GM23338 (cell line): ENCODE results near the gene PTPRN2. TPM values are rescaled to one million over a fixed set of nuclear protein-coding genes. Genes with fewer than 3 reads are reported as not detected.

ENCODE experiments used
- ATAC-seq: fragments of 200-7000 bp; cut with Tn5 transposase; 3 replicates; pipeline ENCODE4 v1.9.1; 2020
- DNase-seq: peaks from one replicate; pipeline ENCODE4 v3.0.0-alpha.2; 2015; ENCODE audit warnings: low spot score
- H2AFZ ChIP-seq: fragments of 200-600 bp; sonication (generic); 2 replicates; pipeline ENCODE4 v1.8.0; 2016; ENCODE audit warnings: antibody characterized with exemption, mild to moderate bottlenecking, moderate library complexity
- H3F3A ChIP-seq: fragments of 200-600 bp; sonication (generic); replicated peaks from 2 replicates; pipeline ENCODE4 v1.8.0; 2017; ENCODE audit warnings: antibody characterized with exemption, mixed run types, low read depth
- H3K27ac ChIP-seq: fragments of 200-600 bp; sonication (generic); 2 replicates; pipeline ENCODE4 v1.6.1; 2016; ENCODE audit warnings: low read depth
- H3K27me3 ChIP-seq: fragments of 200-600 bp; sonication (generic); 2 replicates; pipeline ENCODE4 v1.8.0; 2016; ENCODE audit warnings: mild to moderate bottlenecking, mixed run types, moderate library complexity; ENCODE audit not compliant: insufficient read depth
- H3K36me3 ChIP-seq: fragments of 200-600 bp; sonication (generic); 2 replicates; pipeline ENCODE4 v1.8.0; 2016; ENCODE audit warnings: mild to moderate bottlenecking; ENCODE audit not compliant: insufficient read depth
- H3K4me1 ChIP-seq: fragments of 200-600 bp; sonication (generic); 2 replicates; pipeline ENCODE4 v1.8.0; 2016; ENCODE audit warnings: mild to moderate bottlenecking, moderate library complexity; ENCODE audit not compliant: insufficient read depth
- H3K4me2 ChIP-seq: fragments of 200-600 bp; sonication (generic); 2 replicates; pipeline ENCODE4 v1.7.1; 2017; ENCODE audit warnings: mixed run types
- H3K4me3 ChIP-seq: fragments of 200-600 bp; sonication (generic); 2 replicates; pipeline ENCODE4 v1.6.1; 2016; ENCODE audit warnings: mixed run types
- H3K79me2 ChIP-seq: fragments of 200-600 bp; sonication (generic); replicated peaks from 2 replicates; pipeline ENCODE4 v1.8.0; 2017; ENCODE audit warnings: mild to moderate bottlenecking; ENCODE audit not compliant: insufficient read depth
- H3K9me2 ChIP-seq: fragments of 200-600 bp; sonication (generic); 2 replicates; pipeline ENCODE4 v1.8.0; 2017; ENCODE audit not compliant: insufficient read depth
- H4K20me1 ChIP-seq: fragments of 200-600 bp; sonication (generic); replicated peaks from 2 replicates; pipeline ENCODE4 v1.8.0; 2017; ENCODE audit warnings: mild to moderate bottlenecking; ENCODE audit not compliant: insufficient read depth
- H3K27ac Mint-ChIP-seq: 2 replicates; pipeline ENCODE4 v1.8.0; 2020; ENCODE audit warnings: inconsistent platforms, mild to moderate bottlenecking, moderate library complexity, mixed read lengths
- H3K27me3 Mint-ChIP-seq: 3 replicates; pipeline ENCODE4 v1.8.0; 2022; ENCODE audit warnings: low read depth, mild to moderate bottlenecking, moderate library complexity, mixed read lengths, inconsistent platforms; ENCODE audit not compliant: insufficient read depth, poor library complexity
- H3K36me3 Mint-ChIP-seq: 3 replicates; pipeline ENCODE4 v1.8.0; 2021; ENCODE audit warnings: low read depth, mild to moderate bottlenecking, inconsistent platforms, moderate library complexity, mixed read lengths
- H3K4me1 Mint-ChIP-seq: 3 replicates; pipeline ENCODE4 v1.8.0; 2020; ENCODE audit warnings: mild to moderate bottlenecking, inconsistent platforms, mixed read lengths
- H3K4me3 Mint-ChIP-seq: 3 replicates; pipeline ENCODE4 v1.8.0; 2021; ENCODE audit warnings: moderate library complexity, mild to moderate bottlenecking, inconsistent platforms, mixed read lengths
- H3K9me3 Mint-ChIP-seq: 3 replicates; pipeline ENCODE4 v1.8.0; 2020; ENCODE audit warnings: moderate library complexity, mild to moderate bottlenecking, inconsistent platforms, mixed read lengths
- CREB1 ChIP-seq: fragments of 250-450 bp; sonication (Bioruptor Pico); IDR thresholded peaks from 2 replicates; pipeline ENCODE4 v1.5.0; 2020; ENCODE audit warnings: low read depth, mild to moderate bottlenecking, moderate library complexity
- CTCF ChIP-seq, 2 experiments: fragments of 200-600 bp in 1 of 2; sonication (generic) in 1 of 2; conservative IDR thresholded peaks; 2 replicates each; pipeline versions ENCODE4 v1.5.1 to v1.6.1; 2016 to 2017; ENCODE audit warnings: antibody characterized with exemption in 2 of 2, low read depth in 2 of 2, mild to moderate bottlenecking in 2 of 2, moderate library complexity in 1 of 2
- EZH2 ChIP-seq: fragments of 200-600 bp; sonication (generic); IDR thresholded peaks from one replicate; pipeline ENCODE4 v1.8.0; 2017; ENCODE audit warnings: antibody characterized with exemption, mild to moderate bottlenecking, low read depth; ENCODE audit not compliant: unreplicated experiment
- EZH2phosphoT487 ChIP-seq: fragments of 200-600 bp; sonication (generic); IDR thresholded peaks from one replicate; pipeline ENCODE4 v1.8.1; 2018; ENCODE audit warnings: antibody characterized with exemption; ENCODE audit not compliant: unreplicated experiment
- JUNB ChIP-seq: IDR thresholded peaks from one replicate; pipeline ENCODE4 v1.6.1; 2016; ENCODE audit warnings: antibody characterized with exemption; ENCODE audit not compliant: unreplicated experiment
- NANOG ChIP-seq: IDR thresholded peaks from 2 replicates; pipeline ENCODE4 v1.6.1; 2016; ENCODE audit warnings: antibody characterized with exemption, borderline replicate concordance
- POLR2AphosphoS5 ChIP-seq: IDR thresholded peaks from 2 replicates; pipeline ENCODE4 v1.6.1; 2016; ENCODE audit warnings: antibody characterized with exemption, low read depth
- STAT1 ChIP-seq: IDR thresholded peaks from one replicate; pipeline ENCODE4 v1.6.1; 2016; ENCODE audit warnings: antibody characterized with exemption; ENCODE audit not compliant: unreplicated experiment
- ZNF114 ChIP-seq: fragments of 250-450 bp; sonication (Bioruptor Pico); IDR thresholded peaks from 2 replicates; pipeline ENCODE4 v1.5.0; 2020; ENCODE audit warnings: mild to moderate bottlenecking, moderate library complexity
- ZNF331 ChIP-seq: fragments of 250-450 bp; sonication (Bioruptor Pico); IDR thresholded peaks from 2 replicates; pipeline ENCODE4 v1.5.0; 2020; ENCODE audit warnings: low read depth, mild to moderate bottlenecking, moderate library complexity
- polyA plus RNA-seq: library from polyadenylated mRNA; unstranded; fragments of >200 nt; fragmentation: Nextera tagmentation; extraction: Ambion mirVana; gene quantifications from 2 replicates; pipeline ENCODE4 v1.2.1, GENCODE V29; 2016
- total RNA-seq: library from RNA; depleted of rRNA; stranded (reverse); fragments of >200 nt; shearing (Covaris generic); gene quantifications from 2 replicates; pipeline ENCODE4 v1.2.3, GENCODE V29; 2014
- TF ChIP-seq, protein P1 (sequence below): IDR thresholded peaks from 2 replicates; pipeline ENCODE4 v1.6.1; 2016; ENCODE audit warnings: antibody characterized with exemption
- TF ChIP-seq, protein P2 (sequence below): fragments of 250-450 bp; sonication (Bioruptor Pico); IDR thresholded peaks from 2 replicates; pipeline ENCODE4 v1.5.0; 2020; ENCODE audit warnings: mild to moderate bottlenecking, moderate library complexity
- TF ChIP-seq, protein P3 (sequence below): IDR thresholded peaks from one replicate; pipeline ENCODE4 v1.6.1; 2018; ENCODE audit warnings: antibody characterized with exemption; ENCODE audit not compliant: unreplicated experiment

Gene PTPRN2
- total and polyA plus RNA-seq, 2 experiments from 2014 or later: 0.87 to 4.0 TPM

- H3K4me3 Mint-ChIP-seq: no peak overlapping the region
- peaks cover 40% of the 10 kb centered on the region for H3K36me3 Mint-ChIP-seq
These were observed 1089.0 kb downstream of the PTPRN2 start for GRCh38 chr7:157498657-157499056.

More at GRCh38 chr7:157498657-157499056, 1089.0 kb downstream of the PTPRN2 start:
- H3F3A ChIP-seq: no peaks in the 10 kb centered on the region
- Mint-ChIP-seq H3K27ac (no peak overlapping the region), H3K27me3 (peaks cover 2% of the 10 kb centered on the region), H3K9me3 (peaks cover 95% of the 10 kb centered on the region), H3K4me1 (no peaks in the 10 kb centered on the region)
- no peak overlapping the region for H3K4me2 ChIP-seq
- no peak overlapping the region for H3K4me3 ChIP-seq
- H3K4me1 ChIP-seq: no peaks in the 10 kb centered on the region
- no peaks in the 10 kb centered on the region for H4K20me1 ChIP-seq
- no peak for DNase-seq
- H2AFZ ChIP-seq: no peak overlapping the region
- ATAC-seq: no peak
- no peak overlapping the region for H3K27ac ChIP-seq
- TF ChIP-seq, protein P1, sequence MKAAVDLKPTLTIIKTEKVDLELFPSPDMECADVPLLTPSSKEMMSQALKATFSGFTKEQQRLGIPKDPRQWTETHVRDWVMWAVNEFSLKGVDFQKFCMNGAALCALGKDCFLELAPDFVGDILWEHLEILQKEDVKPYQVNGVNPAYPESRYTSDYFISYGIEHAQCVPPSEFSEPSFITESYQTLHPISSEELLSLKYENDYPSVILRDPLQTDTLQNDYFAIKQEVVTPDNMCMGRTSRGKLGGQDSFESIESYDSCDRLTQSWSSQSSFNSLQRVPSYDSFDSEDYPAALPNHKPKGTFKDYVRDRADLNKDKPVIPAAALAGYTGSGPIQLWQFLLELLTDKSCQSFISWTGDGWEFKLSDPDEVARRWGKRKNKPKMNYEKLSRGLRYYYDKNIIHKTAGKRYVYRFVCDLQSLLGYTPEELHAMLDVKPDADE: no peak
- TF ChIP-seq EZH2 (no peak), ZNF114 (CRISPR knock-in tag) (no peak), POLR2AphosphoS5 (no peak), JUNB (no peak), CTCF (conservative IDR thresholded peaks at IDR 0.05; ENCODE audit: low read depth in 2 of 2) (no peak), STAT1 (no peak), EZH2phosphoT487 (no peak), ZNF331 (CRISPR knock-in tag) (no peak), CREB1 (CRISPR knock-in tag) (no peak), NANOG (no peak)
- TF ChIP-seq, protein P2, sequence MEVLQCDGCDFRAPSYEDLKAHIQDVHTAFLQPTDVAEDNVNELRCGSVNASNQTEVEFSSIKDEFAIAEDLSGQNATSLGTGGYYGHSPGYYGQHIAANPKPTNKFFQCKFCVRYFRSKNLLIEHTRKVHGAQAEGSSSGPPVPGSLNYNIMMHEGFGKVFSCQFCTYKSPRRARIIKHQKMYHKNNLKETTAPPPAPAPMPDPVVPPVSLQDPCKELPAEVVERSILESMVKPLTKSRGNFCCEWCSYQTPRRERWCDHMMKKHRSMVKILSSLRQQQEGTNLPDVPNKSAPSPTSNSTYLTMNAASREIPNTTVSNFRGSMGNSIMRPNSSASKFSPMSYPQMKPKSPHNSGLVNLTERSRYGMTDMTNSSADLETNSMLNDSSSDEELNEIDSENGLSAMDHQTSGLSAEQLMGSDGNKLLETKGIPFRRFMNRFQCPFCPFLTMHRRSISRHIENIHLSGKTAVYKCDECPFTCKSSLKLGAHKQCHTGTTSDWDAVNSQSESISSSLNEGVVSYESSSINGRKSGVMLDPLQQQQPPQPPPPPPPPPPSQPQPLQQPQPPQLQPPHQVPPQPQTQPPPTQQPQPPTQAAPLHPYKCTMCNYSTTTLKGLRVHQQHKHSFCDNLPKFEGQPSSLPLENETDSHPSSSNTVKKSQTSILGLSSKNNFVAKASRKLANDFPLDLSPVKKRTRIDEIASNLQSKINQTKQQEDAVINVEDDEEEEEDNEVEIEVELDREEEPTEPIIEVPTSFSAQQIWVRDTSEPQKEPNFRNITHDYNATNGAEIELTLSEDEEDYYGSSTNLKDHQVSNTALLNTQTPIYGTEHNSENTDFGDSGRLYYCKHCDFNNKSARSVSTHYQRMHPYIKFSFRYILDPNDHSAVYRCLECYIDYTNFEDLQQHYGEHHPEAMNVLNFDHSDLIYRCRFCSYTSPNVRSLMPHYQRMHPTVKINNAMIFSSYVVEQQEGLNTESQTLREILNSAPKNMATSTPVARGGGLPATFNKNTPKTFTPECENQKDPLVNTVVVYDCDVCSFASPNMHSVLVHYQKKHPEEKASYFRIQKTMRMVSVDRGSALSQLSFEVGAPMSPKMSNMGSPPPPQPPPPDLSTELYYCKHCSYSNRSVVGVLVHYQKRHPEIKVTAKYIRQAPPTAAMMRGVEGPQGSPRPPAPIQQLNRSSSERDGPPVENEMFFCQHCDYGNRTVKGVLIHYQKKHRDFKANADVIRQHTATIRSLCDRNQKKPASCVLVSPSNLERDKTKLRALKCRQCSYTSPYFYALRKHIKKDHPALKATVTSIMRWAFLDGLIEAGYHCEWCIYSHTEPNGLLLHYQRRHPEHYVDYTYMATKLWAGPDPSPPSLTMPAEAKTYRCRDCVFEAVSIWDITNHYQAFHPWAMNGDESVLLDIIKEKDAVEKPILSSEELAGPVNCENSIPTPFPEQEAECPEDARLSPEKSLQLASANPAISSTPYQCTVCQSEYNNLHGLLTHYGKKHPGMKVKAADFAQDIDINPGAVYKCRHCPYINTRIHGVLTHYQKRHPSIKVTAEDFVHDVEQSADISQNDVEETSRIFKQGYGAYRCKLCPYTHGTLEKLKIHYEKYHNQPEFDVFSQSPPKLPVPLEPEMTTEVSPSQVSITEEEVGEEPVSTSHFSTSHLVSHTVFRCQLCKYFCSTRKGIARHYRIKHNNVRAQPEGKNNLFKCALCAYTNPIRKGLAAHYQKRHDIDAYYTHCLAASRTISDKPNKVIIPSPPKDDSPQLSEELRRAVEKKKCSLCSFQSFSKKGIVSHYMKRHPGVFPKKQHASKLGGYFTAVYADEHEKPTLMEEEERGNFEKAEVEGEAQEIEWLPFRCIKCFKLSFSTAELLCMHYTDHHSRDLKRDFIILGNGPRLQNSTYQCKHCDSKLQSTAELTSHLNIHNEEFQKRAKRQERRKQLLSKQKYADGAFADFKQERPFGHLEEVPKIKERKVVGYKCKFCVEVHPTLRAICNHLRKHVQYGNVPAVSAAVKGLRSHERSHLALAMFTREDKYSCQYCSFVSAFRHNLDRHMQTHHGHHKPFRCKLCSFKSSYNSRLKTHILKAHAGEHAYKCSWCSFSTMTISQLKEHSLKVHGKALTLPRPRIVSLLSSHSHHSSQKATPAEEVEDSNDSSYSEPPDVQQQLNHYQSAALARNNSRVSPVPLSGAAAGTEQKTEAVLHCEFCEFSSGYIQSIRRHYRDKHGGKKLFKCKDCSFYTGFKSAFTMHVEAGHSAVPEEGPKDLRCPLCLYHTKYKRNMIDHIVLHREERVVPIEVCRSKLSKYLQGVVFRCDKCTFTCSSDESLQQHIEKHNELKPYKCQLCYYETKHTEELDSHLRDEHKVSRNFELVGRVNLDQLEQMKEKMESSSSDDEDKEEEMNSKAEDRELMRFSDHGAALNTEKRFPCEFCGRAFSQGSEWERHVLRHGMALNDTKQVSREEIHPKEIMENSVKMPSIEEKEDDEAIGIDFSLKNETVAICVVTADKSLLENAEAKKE: no peak
- TF ChIP-seq, protein P3, sequence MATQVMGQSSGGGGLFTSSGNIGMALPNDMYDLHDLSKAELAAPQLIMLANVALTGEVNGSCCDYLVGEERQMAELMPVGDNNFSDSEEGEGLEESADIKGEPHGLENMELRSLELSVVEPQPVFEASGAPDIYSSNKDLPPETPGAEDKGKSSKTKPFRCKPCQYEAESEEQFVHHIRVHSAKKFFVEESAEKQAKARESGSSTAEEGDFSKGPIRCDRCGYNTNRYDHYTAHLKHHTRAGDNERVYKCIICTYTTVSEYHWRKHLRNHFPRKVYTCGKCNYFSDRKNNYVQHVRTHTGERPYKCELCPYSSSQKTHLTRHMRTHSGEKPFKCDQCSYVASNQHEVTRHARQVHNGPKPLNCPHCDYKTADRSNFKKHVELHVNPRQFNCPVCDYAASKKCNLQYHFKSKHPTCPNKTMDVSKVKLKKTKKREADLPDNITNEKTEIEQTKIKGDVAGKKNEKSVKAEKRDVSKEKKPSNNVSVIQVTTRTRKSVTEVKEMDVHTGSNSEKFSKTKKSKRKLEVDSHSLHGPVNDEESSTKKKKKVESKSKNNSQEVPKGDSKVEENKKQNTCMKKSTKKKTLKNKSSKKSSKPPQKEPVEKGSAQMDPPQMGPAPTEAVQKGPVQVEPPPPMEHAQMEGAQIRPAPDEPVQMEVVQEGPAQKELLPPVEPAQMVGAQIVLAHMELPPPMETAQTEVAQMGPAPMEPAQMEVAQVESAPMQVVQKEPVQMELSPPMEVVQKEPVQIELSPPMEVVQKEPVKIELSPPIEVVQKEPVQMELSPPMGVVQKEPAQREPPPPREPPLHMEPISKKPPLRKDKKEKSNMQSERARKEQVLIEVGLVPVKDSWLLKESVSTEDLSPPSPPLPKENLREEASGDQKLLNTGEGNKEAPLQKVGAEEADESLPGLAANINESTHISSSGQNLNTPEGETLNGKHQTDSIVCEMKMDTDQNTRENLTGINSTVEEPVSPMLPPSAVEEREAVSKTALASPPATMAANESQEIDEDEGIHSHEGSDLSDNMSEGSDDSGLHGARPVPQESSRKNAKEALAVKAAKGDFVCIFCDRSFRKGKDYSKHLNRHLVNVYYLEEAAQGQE: no peak
- no peaks in the 10 kb centered on the region for H3K27me3 ChIP-seq
- H3K36me3 ChIP-seq: no peaks in the 10 kb centered on the region
- H3K9me2 ChIP-seq: no peaks in the 10 kb centered on the region
- no peaks in the 10 kb centered on the region for H3K79me2 ChIP-seq
